ENCODE measurements around the gene CYTH1.

The CYTH1 gene

GRCh38 chr17:78667091-78667490 is 115.0 kb downstream of the CYTH1 start:
- DNase-seq = no peak

- no peak for DNase-seq
These were observed 115.8 kb downstream of the CYTH1 start for GRCh38 chr17:78665952-78666920.

GRCh38 chr17:78665387-78665951 is 116.6 kb downstream of the CYTH1 start:
- no peak for DNase-seq

GRCh38 chr17:78664476-78665386 is 117.3 kb downstream of the CYTH1 start:
- DNase-seq = no peak

- DNase-seq = peak; percentile 31
These were observed 120.8 kb downstream of the CYTH1 start for GRCh38 chr17:78661093-78661770.

- no peak for DNase-seq
These were observed 122.5 kb downstream of the CYTH1 start for GRCh38 chr17:78659546-78659945.

- peak; percentile 34 for DNase-seq
These were observed 123.7 kb downstream of the CYTH1 start for GRCh38 chr17:78658281-78658785.

GRCh38 chr17:78655251-78655940 is 126.7 kb downstream of the CYTH1 start:
- no peak for DNase-seq

- no peak for DNase-seq
These were observed 127.7 kb downstream of the CYTH1 start for GRCh38 chr17:78654325-78654724.

- DNase-seq = no peak
These were observed 128.7 kb downstream of the CYTH1 start for GRCh38 chr17:78653382-78653781.

- no peak for DNase-seq
These were observed 129.2 kb downstream of the CYTH1 start for GRCh38 chr17:78652913-78653312.

GRCh38 chr17:78652024-78652423 is 130.0 kb downstream of the CYTH1 start:
- no peak for DNase-seq

- DNase-seq = no peak
These were observed 130.5 kb downstream of the CYTH1 start for GRCh38 chr17:78651554-78651953.

GRCh38 chr17:78650093-78650715 is 131.9 kb downstream of the CYTH1 start:
- no peak for DNase-seq

- no peak for DNase-seq
These were observed 133.8 kb downstream of the CYTH1 start for GRCh38 chr17:78648293-78648692.

GRCh38 chr17:78647032-78647431 is 135.0 kb downstream of the CYTH1 start:
- DNase-seq = no peak

- DNase-seq = no peak
These were observed 136.4 kb downstream of the CYTH1 start for GRCh38 chr17:78645421-78646295.

GRCh38 chr17:78644931-78645351 is 137.1 kb downstream of the CYTH1 start:
- DNase-seq = no peak

- no peak for DNase-seq
These were observed 137.8 kb downstream of the CYTH1 start for GRCh38 chr17:78644224-78644623.

- DNase-seq = no peak
These were observed 138.7 kb downstream of the CYTH1 start for GRCh38 chr17:78643326-78643725.

Measured in NCI-H345 (cell line).